Measurements from ENCODE around the gene C6.
"Not testable (repeated sequence)": the region's sequence is repeated elsewhere in the genome, so short reads cannot be mapped to it uniquely, and the experiment has no call there.

GRCh38 chr5:41230276-41230675 is 16.9 kb upstream of the C6 start:
- not testable (repeated sequence) for TF ChIP-seq EP300, POLR2A, CTCF (IDR thresholded peaks at IDR 0.05)
